Limb (tissue), 2 donors: Measurements from ENCODE around the gene FRMD1.

Source experiments
- DNase-seq, 2 donors: peaks; one replicate each; pipeline ENCODE4 v3.0.0-alpha.2; 2016; ENCODE audit errors: extremely low spot score in 2 of 2

Gene FRMD1

GRCh38 chr6:168078943-168079405, at the start of gene FRMD1:
Gene FRMD1, minus strand, starts transcription at chr6:168079212. Its CDS starts 118 bp downstream, at chr6:168079094.
- DNase-seq = no peak

GRCh38 chr6:168128006-168128630, 49.1 kb upstream of the FRMD1 start:
- no peak for DNase-seq

GRCh38 chr6:168127384-168127868, 48.4 kb upstream of the FRMD1 start:
- no peak for DNase-seq

GRCh38 chr6:168126566-168127383, 47.8 kb upstream of the FRMD1 start:
- DNase-seq = no peak

GRCh38 chr6:168125429-168126001, 46.5 kb upstream of the FRMD1 start:
- no peak for DNase-seq

GRCh38 chr6:168124921-168125320, 45.9 kb upstream of the FRMD1 start:
- DNase-seq = no peak

GRCh38 chr6:168124158-168124557, 45.1 kb upstream of the FRMD1 start:
- no peak for DNase-seq

- no peak for DNase-seq
These were observed 44.3 kb upstream of the FRMD1 start for GRCh38 chr6:168123165-168123911.

GRCh38 chr6:168122521-168122920, 43.5 kb upstream of the FRMD1 start:
- DNase-seq = no peak

- DNase-seq = no peak
These were observed 43.0 kb upstream of the FRMD1 start for GRCh38 chr6:168122011-168122410.

- no peak for DNase-seq
These were observed 42.3 kb upstream of the FRMD1 start for GRCh38 chr6:168121303-168121665.

GRCh38 chr6:168120390-168121302, 41.6 kb upstream of the FRMD1 start:
- DNase-seq = no peak

GRCh38 chr6:168119539-168119938, 40.5 kb upstream of the FRMD1 start:
- DNase-seq = no peak

- no peak for DNase-seq
These were observed 39.9 kb upstream of the FRMD1 start for GRCh38 chr6:168118935-168119334.

- DNase-seq = no peak
These were observed 38.9 kb upstream of the FRMD1 start for GRCh38 chr6:168117942-168118341.

GRCh38 chr6:168116975-168117899, 38.2 kb upstream of the FRMD1 start:
- no peak for DNase-seq

GRCh38 chr6:168116438-168116974, 37.5 kb upstream of the FRMD1 start:
- DNase-seq = no peak

GRCh38 chr6:168115748-168116437, 36.9 kb upstream of the FRMD1 start:
- no peak for DNase-seq

GRCh38 chr6:168113226-168113625, 34.2 kb upstream of the FRMD1 start:
- no peak for DNase-seq
